MM.1S (cell line): ENCODE measurements around the gene SPTBN1.

ENCODE experiments used
- DNase-seq: peaks from one replicate; pipeline ENCODE4 v3.0.0-alpha.2; 2015
- H2AFZ ChIP-seq: fragments of 300-600 bp; sonication (generic); 2 replicates; pipeline ENCODE4 v1.6.0; 2016; ENCODE audit warnings: antibody characterized with exemption, low read length
- H3F3A ChIP-seq: fragments of 300-600 bp; sonication (generic); 2 replicates; pipeline ENCODE4 v1.6.1; 2016; ENCODE audit warnings: mild to moderate bottlenecking, antibody characterized with exemption, low read length, moderate library complexity, mixed read lengths; ENCODE audit not compliant: insufficient read depth
- H3K27ac ChIP-seq: fragments of 300-600 bp; sonication (generic); 2 replicates; pipeline ENCODE4 v1.5.1; 2016; ENCODE audit warnings: mild to moderate bottlenecking, low read length
- H3K27me3 ChIP-seq: fragments of 300-600 bp; sonication (generic); replicated peaks from 2 replicates; pipeline ENCODE4 v1.6.0; 2016; ENCODE audit warnings: low read length; ENCODE audit not compliant: insufficient read depth
- H3K36me3 ChIP-seq: fragments of 300-600 bp; sonication (generic); replicated peaks from 2 replicates; pipeline ENCODE4 v1.6.1; 2016; ENCODE audit warnings: mild to moderate bottlenecking, low read length, mixed read lengths; ENCODE audit not compliant: insufficient read depth
- H3K4me1 ChIP-seq: fragments of 300-600 bp; sonication (generic); 2 replicates; pipeline ENCODE4 v1.6.1; 2016; ENCODE audit warnings: low read length, mixed read lengths
- H3K4me2 ChIP-seq: fragments of 300-600 bp; sonication (generic); 2 replicates; pipeline ENCODE4 v1.6.0; 2016; ENCODE audit warnings: low read depth, low read length
- H3K4me3 ChIP-seq: fragments of 300-600 bp; sonication (generic); 2 replicates; pipeline ENCODE4 v1.5.1; 2016; ENCODE audit warnings: low read length, mixed read lengths
- H3K79me2 ChIP-seq: fragments of 300-600 bp; sonication (generic); 2 replicates; pipeline ENCODE4 v1.6.1; 2016; ENCODE audit warnings: mixed run types, low read length, mixed read lengths
- H3K9ac ChIP-seq: fragments of 300-600 bp; sonication (generic); 2 replicates; pipeline ENCODE4 v1.6.1; 2016; ENCODE audit warnings: low read length, mixed read lengths
- H3K9me2 ChIP-seq: fragments of 300-600 bp; sonication (generic); replicated peaks from 2 replicates; pipeline ENCODE4 v1.6.1; 2016; ENCODE audit warnings: mild to moderate bottlenecking, low read length, mixed read lengths; ENCODE audit not compliant: insufficient read depth
- H3K9me3 ChIP-seq: fragments of 300-600 bp; sonication (generic); replicated peaks from 2 replicates; pipeline ENCODE4 v1.6.1; 2016; ENCODE audit warnings: mild to moderate bottlenecking, low read length, mixed read lengths; ENCODE audit not compliant: insufficient read depth
- H4K20me1 ChIP-seq: fragments of 300-600 bp; sonication (generic); 2 replicates; pipeline ENCODE4 v1.6.1; 2016; ENCODE audit warnings: mild to moderate bottlenecking, low read length, moderate library complexity, mixed read lengths; ENCODE audit not compliant: insufficient read depth
- EZH2 ChIP-seq: fragments of 300-600 bp; sonication (generic); optimal IDR thresholded peaks from 2 replicates; pipeline ENCODE3; 2017; ENCODE audit warnings: low read depth, mild to moderate bottlenecking, antibody characterized with exemption, low read length, mixed read lengths
- EZH2phosphoT487 ChIP-seq: fragments of 300-600 bp; sonication (generic); IDR thresholded peaks from 2 replicates; pipeline ENCODE4 v1.6.1; 2018; ENCODE audit warnings: antibody characterized with exemption, low read length
- TF ChIP-seq, protein P1 (sequence below): fragments of 300-600 bp; sonication (generic); IDR thresholded peaks from 2 replicates; pipeline ENCODE4 v1.5.1; 2016; ENCODE audit warnings: antibody characterized with exemption, low read length, mixed read lengths

The SPTBN1 gene

DNA sequence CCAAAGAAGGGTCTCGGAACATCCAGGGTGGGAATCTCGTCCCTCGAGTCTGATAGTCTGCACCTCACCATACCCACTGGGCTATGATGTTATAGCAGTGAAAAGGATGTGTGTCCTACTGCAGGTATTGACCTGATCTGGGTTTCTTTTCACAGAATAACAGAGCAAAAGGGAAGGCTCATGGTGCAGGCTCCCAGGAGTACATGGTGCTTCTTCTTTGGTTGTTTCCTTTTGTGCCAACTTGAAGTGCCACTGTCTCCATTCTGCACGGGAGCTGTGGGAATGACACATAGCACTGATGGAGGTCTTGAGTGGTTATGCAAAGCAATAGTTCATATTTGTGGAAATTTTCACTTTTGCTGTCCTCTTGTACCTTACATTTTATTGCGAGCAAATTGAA lies 195.2 kb downstream of the SPTBN1 start:
- Histone ChIP-seq H3K9me2 (no peaks in the 10 kb centered on the region), H3K27me3 (no peaks in the 10 kb centered on the region), H3K4me2 (no peak overlapping the region), H3K36me3 (peaks cover 18% of the 10 kb centered on the region), H2AFZ (no peak overlapping the region), H3K4me1 (no peaks in the 10 kb centered on the region), H3K9ac (no peak overlapping the region), H4K20me1 (no peaks in the 10 kb centered on the region), H3K9me3 (no peaks in the 10 kb centered on the region), H3K79me2 (peaks cover 35% of the 10 kb centered on the region), H3K27ac (no peak overlapping the region), H3F3A (no peaks in the 10 kb centered on the region), H3K4me3 (no peak overlapping the region)
- TF ChIP-seq EZH2phosphoT487 (no peak), EZH2 (no peak)
- TF ChIP-seq, protein P1, sequence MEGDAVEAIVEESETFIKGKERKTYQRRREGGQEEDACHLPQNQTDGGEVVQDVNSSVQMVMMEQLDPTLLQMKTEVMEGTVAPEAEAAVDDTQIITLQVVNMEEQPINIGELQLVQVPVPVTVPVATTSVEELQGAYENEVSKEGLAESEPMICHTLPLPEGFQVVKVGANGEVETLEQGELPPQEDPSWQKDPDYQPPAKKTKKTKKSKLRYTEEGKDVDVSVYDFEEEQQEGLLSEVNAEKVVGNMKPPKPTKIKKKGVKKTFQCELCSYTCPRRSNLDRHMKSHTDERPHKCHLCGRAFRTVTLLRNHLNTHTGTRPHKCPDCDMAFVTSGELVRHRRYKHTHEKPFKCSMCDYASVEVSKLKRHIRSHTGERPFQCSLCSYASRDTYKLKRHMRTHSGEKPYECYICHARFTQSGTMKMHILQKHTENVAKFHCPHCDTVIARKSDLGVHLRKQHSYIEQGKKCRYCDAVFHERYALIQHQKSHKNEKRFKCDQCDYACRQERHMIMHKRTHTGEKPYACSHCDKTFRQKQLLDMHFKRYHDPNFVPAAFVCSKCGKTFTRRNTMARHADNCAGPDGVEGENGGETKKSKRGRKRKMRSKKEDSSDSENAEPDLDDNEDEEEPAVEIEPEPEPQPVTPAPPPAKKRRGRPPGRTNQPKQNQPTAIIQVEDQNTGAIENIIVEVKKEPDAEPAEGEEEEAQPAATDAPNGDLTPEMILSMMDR = no peak
- no peak for DNase-seq

DNA sequence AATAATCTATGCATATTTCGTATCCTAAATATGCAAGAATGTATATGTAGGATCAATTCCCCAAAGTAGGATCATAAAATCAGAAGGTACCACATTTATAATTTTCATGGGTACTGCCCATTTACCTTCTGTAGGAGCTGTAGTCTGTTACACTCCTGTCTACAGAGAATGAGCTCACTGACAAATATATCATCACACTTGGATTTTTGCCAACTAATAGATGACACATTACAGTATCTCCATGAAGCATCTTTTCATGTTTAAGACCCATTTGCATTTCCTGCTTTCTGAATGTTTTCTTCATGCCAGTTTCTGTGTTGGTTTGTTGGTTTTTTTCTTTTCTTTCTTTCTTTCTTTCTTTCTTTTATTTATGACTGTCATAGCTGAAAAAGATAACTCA lies 196.4 kb downstream of the SPTBN1 start:
- H3K4me2 ChIP-seq = no peak overlapping the region
- no peaks in the 10 kb centered on the region for H3K9me3 ChIP-seq
- H3K9me2 ChIP-seq = no peaks in the 10 kb centered on the region
- no peak overlapping the region for H3K4me3 ChIP-seq
- no peaks in the 10 kb centered on the region for H3F3A ChIP-seq
- no peaks in the 10 kb centered on the region for H3K27me3 ChIP-seq
- no peak overlapping the region for H3K27ac ChIP-seq
- no peaks in the 10 kb centered on the region for H4K20me1 ChIP-seq
- H3K9ac ChIP-seq = no peak overlapping the region
- no peak for DNase-seq
- peaks cover 39% of the 10 kb centered on the region for H3K79me2 ChIP-seq
- no peaks in the 10 kb centered on the region for H3K4me1 ChIP-seq
- TF ChIP-seq, protein P1 = no peak
- TF ChIP-seq EZH2phosphoT487 (no peak), EZH2 (no peak)
- H3K36me3 ChIP-seq = peaks cover 27% of the 10 kb centered on the region
- H2AFZ ChIP-seq = no peak overlapping the region

DNA sequence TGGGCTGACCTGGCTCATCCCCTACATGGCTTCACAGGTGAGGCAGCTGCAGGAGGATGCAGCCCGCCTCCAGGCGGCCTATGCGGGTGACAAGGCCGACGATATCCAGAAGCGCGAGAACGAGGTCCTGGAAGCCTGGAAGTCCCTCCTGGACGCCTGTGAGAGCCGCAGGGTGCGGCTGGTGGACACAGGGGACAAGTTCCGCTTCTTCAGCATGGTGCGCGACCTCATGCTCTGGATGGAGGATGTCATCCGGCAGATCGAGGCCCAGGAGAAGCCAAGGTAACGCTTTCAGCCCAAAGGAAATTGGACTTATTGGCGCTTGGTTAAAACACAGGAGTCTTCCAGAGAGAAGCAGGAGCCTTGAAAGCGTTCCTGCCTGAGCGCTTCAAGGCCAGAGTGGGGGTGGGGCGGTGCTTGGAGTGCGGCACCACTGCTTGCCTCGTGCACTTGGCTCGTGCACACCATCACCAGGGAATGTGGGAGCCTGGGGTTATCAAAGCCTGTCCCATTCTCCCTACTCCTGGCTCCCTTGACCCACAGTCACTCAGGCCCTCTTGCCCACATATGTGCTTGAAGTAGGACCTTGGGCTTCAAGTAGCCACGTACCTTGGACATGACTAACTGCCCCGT lies 197.6 kb downstream of the SPTBN1 start:
- Histone ChIP-seq H3K4me3 (no peak overlapping the region), H4K20me1 (no peaks in the 10 kb centered on the region), H3K27ac (no peak overlapping the region), H3K36me3 (peaks cover 31% of the 10 kb centered on the region), H3K9ac (no peak overlapping the region), H3K9me3 (no peaks in the 10 kb centered on the region), H3K4me1 (no peaks in the 10 kb centered on the region), H3K9me2 (no peaks in the 10 kb centered on the region), H3K4me2 (no peak overlapping the region), H2AFZ (no peak overlapping the region), H3F3A (no peaks in the 10 kb centered on the region), H3K27me3 (no peaks in the 10 kb centered on the region), H3K79me2 (peaks cover 45% of the 10 kb centered on the region)
- TF ChIP-seq, protein P1 = no peak
- no peak for TF ChIP-seq EZH2
- no peak for TF ChIP-seq EZH2phosphoT487
- DNase-seq = no peak
